Measurements from ENCODE around the gene RAB44. TPM values are rescaled to one million over a fixed set of nuclear protein-coding genes. Genes with fewer than 3 reads are reported as not detected.
"Not testable (repeated sequence)": the region's sequence is repeated elsewhere in the genome, so short reads cannot be mapped to it uniquely, and the experiment has no call there.

RAB44 gene
- total and polyA plus RNA-seq, 2 donors: 0.26 to 0.68 TPM

DNA sequence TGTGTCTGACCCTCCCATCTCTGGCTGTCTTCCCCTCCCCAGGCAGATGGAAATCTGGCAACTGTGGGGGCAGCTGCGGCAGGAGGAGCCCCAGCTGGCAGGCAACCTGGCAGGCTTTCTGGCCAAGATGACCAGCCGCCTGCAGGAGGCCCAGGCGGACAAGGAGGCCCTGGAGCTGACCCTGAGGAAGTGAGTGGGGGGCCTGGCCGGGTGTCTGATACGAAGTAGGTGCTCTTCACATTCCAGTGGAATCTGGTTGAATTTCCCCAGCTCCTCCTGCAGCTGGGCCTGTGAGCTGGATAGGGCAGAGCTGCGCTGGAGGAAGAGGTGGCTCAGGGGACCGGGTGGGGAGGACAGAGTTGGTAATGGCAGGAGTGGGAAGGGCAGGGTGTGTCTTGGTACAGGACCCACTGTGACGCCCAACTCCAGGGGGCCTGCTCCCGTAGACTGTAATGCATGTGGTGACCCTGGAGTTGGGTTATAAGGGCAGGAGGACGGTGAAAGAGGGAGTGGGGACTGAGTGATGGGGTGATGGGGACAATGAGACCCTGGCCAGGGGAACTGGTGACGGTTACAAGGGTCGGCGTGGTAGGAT lies 19.7 kb downstream of the RAB44 start:
- no peaks in the 10 kb centered on the region for H3K4me1 ChIP-seq (ENCODE audit: insufficient read depth)
- no peak overlapping the region for H3K27ac ChIP-seq (ENCODE audit: low read depth)
- WGBS: 67% methylated on average over 13 of the region's 13 CpGs
- no peaks in the 10 kb centered on the region for H3K36me3 ChIP-seq (ENCODE audit: insufficient read depth)
- no peak for DNase-seq (ENCODE audit: extremely low spot score)
- H3K4me3 ChIP-seq (ENCODE audit: low read depth, low read length): no peak overlapping the region

DNA sequence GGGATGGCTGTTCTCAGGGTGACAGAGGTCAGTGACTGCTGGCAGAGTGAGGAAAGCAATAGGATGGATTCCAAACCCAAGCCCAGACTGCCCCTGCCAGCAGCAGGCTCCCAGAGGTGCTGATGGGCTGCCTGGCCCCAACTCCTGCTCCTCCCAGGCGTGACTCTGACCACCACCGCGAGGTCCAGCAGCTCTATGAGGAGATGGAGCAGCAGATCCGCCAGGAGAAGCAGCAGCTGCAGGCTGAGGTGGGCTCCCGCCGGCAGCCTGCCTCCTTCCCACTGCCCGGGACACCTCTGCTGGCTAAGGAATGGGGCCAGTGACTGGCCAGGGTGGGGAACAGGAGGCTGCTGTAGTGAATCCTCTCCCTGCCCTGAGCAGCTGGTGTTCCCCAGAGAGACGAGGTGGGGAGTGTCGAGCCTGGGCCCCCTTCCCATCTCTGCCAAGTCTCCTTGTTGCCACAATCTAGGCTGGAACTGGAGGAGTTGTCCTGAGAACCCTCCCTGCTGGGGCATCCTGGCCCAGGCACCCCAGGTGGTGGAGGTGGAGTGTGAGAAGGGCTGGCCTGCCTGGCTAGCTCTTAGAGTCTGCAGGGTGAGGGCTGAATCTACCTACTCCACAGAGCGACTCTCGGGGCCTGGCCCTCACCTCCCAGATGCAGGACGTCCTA lies 20.4 kb downstream of the RAB44 start:
- no peak overlapping the region for H3K27ac ChIP-seq (ENCODE audit: low read depth)
- H3K4me3 ChIP-seq (ENCODE audit: low read depth, low read length): no peak overlapping the region
- 79% methylated on average over 12 of the region's 12 CpGs for WGBS
- no peak for DNase-seq (ENCODE audit: extremely low spot score)
- H3K4me1 ChIP-seq (ENCODE audit: insufficient read depth): no peaks in the 10 kb centered on the region
- no peaks in the 10 kb centered on the region for H3K36me3 ChIP-seq (ENCODE audit: insufficient read depth)

DNA sequence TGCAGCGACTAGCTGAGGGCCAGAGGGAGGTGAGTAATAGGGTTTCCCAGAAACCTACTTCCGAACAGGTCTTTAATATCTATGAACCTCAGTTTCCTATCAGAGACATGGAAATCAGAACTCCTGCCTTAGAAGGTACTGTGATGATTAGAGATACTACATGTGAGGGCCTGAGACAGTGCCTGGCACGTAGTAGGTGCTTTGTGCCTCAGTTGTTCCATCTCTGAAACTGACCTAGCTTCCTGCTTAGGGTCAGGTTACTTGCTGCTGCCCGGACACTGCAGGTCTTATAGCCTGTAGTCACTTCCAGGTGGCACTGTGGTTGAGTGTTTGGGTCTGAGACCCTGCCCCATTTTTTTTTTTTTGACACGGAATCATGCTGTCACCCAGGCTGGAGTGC lies 20.9 kb downstream of the RAB44 start:
- H3K36me3 ChIP-seq (ENCODE audit: insufficient read depth): no peaks in the 10 kb centered on the region
- no peak for DNase-seq (ENCODE audit: extremely low spot score)
- WGBS: 80% methylated on average over 5 of the region's 5 CpGs

DNA sequence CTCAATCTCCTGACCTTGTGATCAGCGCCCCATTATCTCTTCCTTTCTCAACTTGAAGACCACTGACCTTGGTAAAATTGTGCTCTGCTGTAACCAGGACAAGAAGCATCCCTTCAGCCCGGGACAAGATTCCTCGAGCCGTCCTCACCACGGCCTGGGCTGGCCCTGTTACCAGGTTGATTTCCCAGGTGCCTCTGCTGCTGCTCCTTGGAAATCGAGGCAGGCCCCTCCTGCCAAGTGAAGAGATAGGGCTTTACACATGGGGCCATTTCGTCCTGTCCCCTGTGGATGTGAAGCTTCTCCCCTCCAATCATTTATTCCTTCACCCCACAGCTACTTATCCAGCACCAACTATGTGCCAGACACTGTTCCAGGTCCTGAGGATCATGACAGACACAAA lies 21.5 kb downstream of the RAB44 start:
- 91% methylated on average over 7 of the region's 7 CpGs for WGBS
- H3K4me3 ChIP-seq (ENCODE audit: low read depth, low read length): no peak overlapping the region
- no peak for DNase-seq (ENCODE audit: extremely low spot score)
- H3K4me1 ChIP-seq (ENCODE audit: insufficient read depth): no peaks in the 10 kb centered on the region
- H3K36me3 ChIP-seq (ENCODE audit: insufficient read depth): no peaks in the 10 kb centered on the region
- H3K27ac ChIP-seq (ENCODE audit: low read depth): no peak overlapping the region

More for the DNA sequence above, 20.9 kb downstream of the RAB44 start:
- no peak overlapping the region for H3K27ac ChIP-seq (ENCODE audit: low read depth)
- H3K4me3 ChIP-seq (ENCODE audit: low read depth, low read length): no peak overlapping the region
- no peaks in the 10 kb centered on the region for H3K4me1 ChIP-seq (ENCODE audit: insufficient read depth)

- H3K36me3 ChIP-seq (ENCODE audit: insufficient read depth): no peaks in the 10 kb centered on the region
- no peak overlapping the region for H3K4me3 ChIP-seq (ENCODE audit: low read depth, low read length)
- no peaks in the 10 kb centered on the region for H3K4me1 ChIP-seq (ENCODE audit: insufficient read depth)
- no peak overlapping the region for H3K27ac ChIP-seq (ENCODE audit: low read depth)
- 92% methylated on average over 11 of the region's 11 CpGs for WGBS
- no peak for DNase-seq (ENCODE audit: extremely low spot score)
Measured at GRCh38 chr6:36720251-36721141, 22.9 kb downstream of the RAB44 start.

DNA sequence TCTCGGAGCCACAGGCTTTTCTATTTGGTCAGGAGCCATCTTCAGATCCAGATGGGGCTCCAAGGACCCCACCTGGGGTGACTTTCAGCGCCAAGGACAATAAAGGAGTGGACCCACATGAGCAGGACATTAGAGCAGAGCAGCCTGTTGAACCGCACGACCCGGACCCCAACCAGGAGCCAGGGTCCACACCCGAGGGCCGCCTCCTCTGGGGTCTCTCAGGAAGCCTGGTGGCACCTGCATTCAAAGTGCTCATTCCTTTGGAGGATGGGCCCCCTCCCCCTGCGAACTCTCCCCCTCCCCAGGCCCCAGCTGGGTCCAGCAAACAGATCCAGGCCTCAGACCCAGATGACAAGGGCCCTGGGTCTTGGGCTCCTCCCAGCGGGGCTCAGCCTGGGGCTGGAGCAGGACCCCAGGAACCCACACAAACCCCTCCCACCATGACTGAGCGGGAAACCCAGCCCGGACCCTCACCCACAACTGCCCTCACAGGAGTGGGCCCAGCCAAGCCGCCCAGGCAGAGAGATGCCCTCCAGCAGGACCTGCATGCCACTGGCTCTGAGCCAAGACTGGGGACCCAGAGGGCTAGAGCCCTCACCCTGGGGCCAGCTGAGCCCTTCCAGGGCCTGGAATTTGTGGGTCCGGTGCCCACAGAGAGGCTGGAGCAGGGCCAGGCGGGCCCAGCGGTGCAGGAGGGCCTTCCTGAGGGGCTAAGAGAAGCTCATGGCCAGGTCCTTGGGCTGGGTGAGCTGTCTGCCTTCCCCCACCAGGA lies 23.9 kb downstream of the RAB44 start:
- Histone ChIP-seq H3K36me3 (ENCODE audit: insufficient read depth) (no peaks in the 10 kb centered on the region), H3K27ac (ENCODE audit: low read depth) (no peak overlapping the region), H3K4me1 (ENCODE audit: insufficient read depth) (no peaks in the 10 kb centered on the region), H3K4me3 (ENCODE audit: low read depth, low read length) (no peak overlapping the region)
- 87% methylated on average over 15 of the region's 15 CpGs for WGBS
- no peak for DNase-seq (ENCODE audit: extremely low spot score)

- 91% methylated on average over 10 of the region's 10 CpGs for WGBS
Measured at GRCh38 chr6:36722365-36722764, 24.7 kb downstream of the RAB44 start.

DNA sequence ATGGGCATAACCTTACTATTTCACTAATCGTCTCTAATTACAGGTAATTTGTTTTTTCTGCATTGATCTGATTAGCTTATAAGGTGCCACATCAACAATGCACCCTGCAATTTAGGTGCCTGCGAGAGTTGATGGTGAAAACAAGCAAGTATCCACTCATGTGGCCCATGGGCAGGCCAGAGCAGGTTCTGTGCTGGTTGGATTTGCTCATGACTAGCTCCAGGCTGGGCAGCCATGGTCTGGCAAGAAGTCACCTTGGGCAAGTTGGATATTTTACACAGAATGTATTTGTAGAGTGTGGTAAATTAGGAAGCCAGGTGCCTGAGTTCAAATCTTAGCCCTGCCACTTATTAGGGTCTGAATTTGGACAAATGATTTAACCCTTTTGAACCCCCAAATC lies 25.3 kb downstream of the RAB44 start:
- no peak overlapping the region for H3K27ac ChIP-seq (ENCODE audit: low read depth)
- H3K4me3 ChIP-seq (ENCODE audit: low read depth, low read length): no peak overlapping the region
- no peak for DNase-seq (ENCODE audit: extremely low spot score)
- WGBS: 89% methylated on average over 2 of the region's 2 CpGs
- H3K4me1 ChIP-seq (ENCODE audit: insufficient read depth): no peaks in the 10 kb centered on the region
- no peaks in the 10 kb centered on the region for H3K36me3 ChIP-seq (ENCODE audit: insufficient read depth)

More at GRCh38 chr6:36722365-36722764, 24.7 kb downstream of the RAB44 start:
- no peaks in the 10 kb centered on the region for H3K4me1 ChIP-seq (ENCODE audit: insufficient read depth)
- no peak overlapping the region for H3K4me3 ChIP-seq (ENCODE audit: low read depth, low read length)
- H3K27ac ChIP-seq (ENCODE audit: low read depth): no peak overlapping the region
- DNase-seq (ENCODE audit: extremely low spot score): no peak
- H3K36me3 ChIP-seq (ENCODE audit: insufficient read depth): no peaks in the 10 kb centered on the region

- 91% methylated on average over 4 of the region's 4 CpGs for WGBS
- H3K27ac ChIP-seq (ENCODE audit: low read depth); DNase-seq (ENCODE audit: extremely low spot score); H3K36me3 ChIP-seq (ENCODE audit: insufficient read depth); H3K4me3 ChIP-seq (ENCODE audit: low read depth, low read length); H3K4me1 ChIP-seq (ENCODE audit: insufficient read depth): not testable (repeated sequence)
Measured at GRCh38 chr6:36723992-36724391, 26.4 kb downstream of the RAB44 start.

GRCh38 chr6:36724514-36725390 lies 27.1 kb downstream of the RAB44 start:
- 55% methylated on average over 13 of the region's 13 CpGs for WGBS
- H3K4me1 ChIP-seq (ENCODE audit: insufficient read depth): no peaks in the 10 kb centered on the region
- H3K27ac ChIP-seq (ENCODE audit: low read depth): no peak overlapping the region
- H3K36me3 ChIP-seq (ENCODE audit: insufficient read depth): no peaks in the 10 kb centered on the region
- DNase-seq (ENCODE audit: extremely low spot score): no peak
- no peak overlapping the region for H3K4me3 ChIP-seq (ENCODE audit: low read depth, low read length)

- H3K4me3 ChIP-seq (ENCODE audit: low read depth, low read length): no peak overlapping the region
- WGBS: 92% methylated on average over 7 of the region's 7 CpGs
- no peak for DNase-seq (ENCODE audit: extremely low spot score)
- H3K4me1 ChIP-seq (ENCODE audit: insufficient read depth): no peaks in the 10 kb centered on the region
- no peaks in the 10 kb centered on the region for H3K36me3 ChIP-seq (ENCODE audit: insufficient read depth)
- H3K27ac ChIP-seq (ENCODE audit: low read depth): no peak overlapping the region
Measured at GRCh38 chr6:36725581-36725980, 28.0 kb downstream of the RAB44 start.

DNA sequence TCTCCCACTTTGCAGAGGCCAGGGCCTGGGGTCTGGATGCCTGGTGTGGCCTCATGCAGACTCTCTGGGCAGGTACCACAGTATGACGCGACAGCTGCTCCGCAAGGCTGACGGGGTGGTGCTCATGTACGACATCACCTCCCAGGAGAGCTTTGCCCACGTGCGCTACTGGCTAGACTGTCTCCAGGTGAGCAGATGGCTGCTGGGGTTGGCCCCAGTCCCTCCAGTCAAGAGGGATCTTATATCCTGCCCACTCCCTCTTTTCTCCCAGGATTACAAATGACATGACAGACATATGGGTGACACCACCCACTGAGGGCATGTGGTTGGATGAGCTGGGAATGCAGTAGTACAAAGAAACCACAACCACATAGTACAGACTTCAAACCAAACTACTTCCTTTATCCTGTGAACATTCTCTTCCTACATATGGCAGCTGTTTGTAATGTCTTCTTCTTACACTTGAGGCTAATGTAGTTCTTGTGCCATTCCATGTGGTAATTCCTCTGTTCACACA lies 29.9 kb downstream of the RAB44 start:
- Histone ChIP-seq H3K36me3 (ENCODE audit: insufficient read depth) (no peaks in the 10 kb centered on the region), H3K4me3 (ENCODE audit: low read depth, low read length) (no peak overlapping the region), H3K27ac (ENCODE audit: low read depth) (no peak overlapping the region), H3K4me1 (ENCODE audit: insufficient read depth) (no peaks in the 10 kb centered on the region)
- WGBS: 95% methylated on average over 7 of the region's 7 CpGs
- no peak for DNase-seq (ENCODE audit: extremely low spot score)

Measured in urinary bladder (tissue), 4 donors.